Activated CD4-positive, alpha-beta T cell treated with anti-CD3 and anti-CD28 coated beads for 48 hours (primary cell): ENCODE measurements around the gene SUPT7L.
A peak's percentile ranks its signal among the peaks of the same experiment; 100 is the strongest.
"Not testable (repeated sequence)": the region's sequence is repeated elsewhere in the genome, so short reads cannot be mapped to it uniquely, and the experiment has no call there.

ENCODE experiments used
- DNase-seq: peaks from one replicate; pipeline ENCODE4 v3.0.0-alpha.2; 2020

SUPT7L gene

GRCh38 chr2:27663285-27664153 lies at the start of gene SUPT7L, which contains the start of gene SLC4A1AP:
TSS of gene SUPT7L (minus strand) at chr2:27663614. CDS start at chr2:27662192, 1,422 bp downstream.
TSS of gene SLC4A1AP (plus strand) at chr2:27663889. CDS start at chr2:27663915, 26 bp downstream.
- peak; percentile 78 for DNase-seq

- DNase-seq: no peak
Measured at GRCh38 chr2:27713201-27713600, 49.8 kb upstream of the SUPT7L start.

- DNase-seq: no peak
Measured at GRCh38 chr2:27712522-27712921, 49.1 kb upstream of the SUPT7L start.

GRCh38 chr2:27711804-27712203 lies 48.4 kb upstream of the SUPT7L start:
- no peak for DNase-seq

- no peak for DNase-seq
Measured at GRCh38 chr2:27710640-27711430, 47.4 kb upstream of the SUPT7L start.

GRCh38 chr2:27709960-27710575 lies 46.7 kb upstream of the SUPT7L start:
- DNase-seq: no peak

- no peak for DNase-seq
Measured at GRCh38 chr2:27709326-27709725, 45.9 kb upstream of the SUPT7L start.

- DNase-seq: no peak
Measured at GRCh38 chr2:27708666-27709065, 45.3 kb upstream of the SUPT7L start.

GRCh38 chr2:27708257-27708654 lies 44.8 kb upstream of the SUPT7L start:
- DNase-seq: no peak

- DNase-seq: no peak
Measured at GRCh38 chr2:27707462-27708256, 44.2 kb upstream of the SUPT7L start.

- no peak for DNase-seq
Measured at GRCh38 chr2:27705851-27706622, 42.6 kb upstream of the SUPT7L start.

GRCh38 chr2:27704342-27704876 lies 41.0 kb upstream of the SUPT7L start:
- DNase-seq: no peak

GRCh38 chr2:27703638-27704341 lies 40.4 kb upstream of the SUPT7L start:
- DNase-seq: peak; percentile 92

GRCh38 chr2:27702302-27702701 lies 38.9 kb upstream of the SUPT7L start:
- no peak for DNase-seq

- no peak for DNase-seq
Measured at GRCh38 chr2:27701676-27702075, 38.3 kb upstream of the SUPT7L start.

- no peak for DNase-seq
Measured at GRCh38 chr2:27697660-27698059, 34.2 kb upstream of the SUPT7L start.

GRCh38 chr2:27690052-27690451 lies 26.6 kb upstream of the SUPT7L start:
- no peak for DNase-seq

- DNase-seq: no peak
Measured at GRCh38 chr2:27689424-27689823, 26.0 kb upstream of the SUPT7L start.

- no peak for DNase-seq
Measured at GRCh38 chr2:27687232-27687631, 23.8 kb upstream of the SUPT7L start.

- DNase-seq: no peak
Measured at GRCh38 chr2:27685577-27685976, 22.2 kb upstream of the SUPT7L start.

- not testable (repeated sequence) for DNase-seq
Measured at GRCh38 chr2:27685006-27685405, 21.6 kb upstream of the SUPT7L start.
